ENCODE data around the gene XPA.

DNA sequence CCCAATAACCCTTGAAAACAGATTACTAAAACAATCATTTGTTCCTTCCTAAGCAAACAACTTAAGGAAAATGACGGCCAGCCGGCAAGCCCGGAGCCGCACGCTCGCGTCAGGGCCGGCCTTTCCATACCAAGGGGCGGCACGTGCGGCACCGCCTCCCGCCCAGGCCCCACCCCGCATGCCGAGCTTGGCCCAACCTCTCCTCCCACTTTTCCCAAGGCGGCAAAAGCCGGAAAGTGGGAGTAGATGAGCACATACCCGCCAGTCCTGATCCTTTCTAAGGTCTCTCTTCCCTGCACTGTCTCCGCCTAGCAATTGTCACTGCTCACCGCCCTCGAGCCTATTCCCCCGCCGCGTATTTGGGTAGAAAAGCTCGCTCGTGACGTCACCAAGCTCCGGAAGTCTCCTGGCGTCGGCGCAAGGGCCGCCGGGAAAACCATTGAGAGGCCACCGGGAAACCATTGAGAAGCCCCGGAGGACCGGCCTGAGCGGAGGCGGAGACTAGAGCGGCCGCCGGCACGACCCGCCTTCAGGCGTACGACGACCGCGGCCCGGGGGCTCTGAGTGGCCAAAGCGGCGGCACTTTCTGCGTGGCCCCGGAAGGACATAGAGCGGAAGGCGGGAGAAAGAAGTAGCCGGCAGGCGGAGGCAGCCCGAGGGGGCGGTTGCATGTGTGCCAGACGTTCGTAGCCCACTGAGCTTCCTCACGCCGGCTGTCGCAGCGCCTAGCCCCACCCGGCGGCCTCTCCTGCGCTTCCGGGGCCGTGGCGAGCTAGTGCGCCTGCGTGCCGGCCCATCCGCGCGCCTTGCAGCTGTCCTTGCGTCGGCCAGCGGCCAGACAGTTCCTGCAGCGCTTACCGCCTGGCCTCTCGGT, 63.9 kb downstream of the XPA start, which contains the start of the genes NCBP1 and TSTD2:
- TF ChIP-seq, protein P1, sequence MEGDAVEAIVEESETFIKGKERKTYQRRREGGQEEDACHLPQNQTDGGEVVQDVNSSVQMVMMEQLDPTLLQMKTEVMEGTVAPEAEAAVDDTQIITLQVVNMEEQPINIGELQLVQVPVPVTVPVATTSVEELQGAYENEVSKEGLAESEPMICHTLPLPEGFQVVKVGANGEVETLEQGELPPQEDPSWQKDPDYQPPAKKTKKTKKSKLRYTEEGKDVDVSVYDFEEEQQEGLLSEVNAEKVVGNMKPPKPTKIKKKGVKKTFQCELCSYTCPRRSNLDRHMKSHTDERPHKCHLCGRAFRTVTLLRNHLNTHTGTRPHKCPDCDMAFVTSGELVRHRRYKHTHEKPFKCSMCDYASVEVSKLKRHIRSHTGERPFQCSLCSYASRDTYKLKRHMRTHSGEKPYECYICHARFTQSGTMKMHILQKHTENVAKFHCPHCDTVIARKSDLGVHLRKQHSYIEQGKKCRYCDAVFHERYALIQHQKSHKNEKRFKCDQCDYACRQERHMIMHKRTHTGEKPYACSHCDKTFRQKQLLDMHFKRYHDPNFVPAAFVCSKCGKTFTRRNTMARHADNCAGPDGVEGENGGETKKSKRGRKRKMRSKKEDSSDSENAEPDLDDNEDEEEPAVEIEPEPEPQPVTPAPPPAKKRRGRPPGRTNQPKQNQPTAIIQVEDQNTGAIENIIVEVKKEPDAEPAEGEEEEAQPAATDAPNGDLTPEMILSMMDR (conservative IDR thresholded peaks at IDR 0.05; ENCODE audit: low read length): no peak
- TF ChIP-seq EZH2phosphoT487 (IDR thresholded peaks at IDR 0.05; ENCODE audit: borderline replicate concordance): no peak

All from Loucy (cell line).